Measurements from ENCODE around the gene GDI2.

The GDI2 gene

GRCh38 chr10:5775685-5776084 is 37.5 kb downstream of the GDI2 start:
- H3K9me3 ChIP-seq (ENCODE audit: control insufficient read depth, low read length): no peaks in the 10 kb centered on the region
- H3K4me3 ChIP-seq (ENCODE audit: low read length): no peak overlapping the region
- H3K27me3 ChIP-seq (ENCODE audit: control insufficient read depth, insufficient read depth, low read length): no peaks in the 10 kb centered on the region
- H3K36me3 ChIP-seq (ENCODE audit: control insufficient read depth, insufficient read depth, low read length): no peaks in the 10 kb centered on the region
- H3K4me1 ChIP-seq (ENCODE audit: control insufficient read depth, insufficient read depth, low read length): peaks cover 9% of the 10 kb centered on the region
- no peak overlapping the region for H3K9ac ChIP-seq (ENCODE audit: low read length)

DNA sequence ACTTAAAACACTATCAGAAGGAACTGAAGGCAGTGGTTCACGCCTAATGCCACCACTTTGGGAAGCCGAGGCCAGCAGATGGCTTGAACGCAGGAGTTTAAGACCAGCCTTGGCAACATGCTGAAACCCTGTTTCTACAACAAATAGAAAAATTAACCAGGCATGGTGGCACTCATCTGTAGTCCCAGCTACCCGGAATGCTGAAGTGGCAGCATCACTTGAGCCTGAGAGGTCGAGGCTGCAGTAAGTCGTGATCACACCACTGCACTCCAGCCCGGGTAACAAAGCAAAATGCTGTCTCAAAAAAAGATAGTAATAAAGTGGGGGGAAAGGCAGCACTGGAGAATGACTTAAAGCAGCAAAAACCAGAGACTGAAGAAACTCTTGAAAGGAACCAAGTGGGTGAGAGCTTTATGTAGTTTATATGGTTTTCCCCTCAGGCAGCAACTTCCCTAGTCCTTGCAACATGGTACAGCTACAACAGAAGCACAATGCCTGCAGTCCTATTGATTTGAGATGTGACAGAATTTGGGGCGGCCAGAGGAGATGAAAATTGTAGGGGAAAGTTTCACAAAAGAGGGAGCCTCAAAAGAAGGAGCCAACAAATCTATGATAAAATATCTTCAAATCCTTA is 38.1 kb downstream of the GDI2 start:
- no peaks in the 10 kb centered on the region for H3K9me3 ChIP-seq (ENCODE audit: control insufficient read depth, low read length)
- H3K36me3 ChIP-seq (ENCODE audit: control insufficient read depth, insufficient read depth, low read length): no peaks in the 10 kb centered on the region
- H3K4me3 ChIP-seq (ENCODE audit: low read length): no peak overlapping the region
- H3K9ac ChIP-seq (ENCODE audit: low read length): no peak overlapping the region
- peaks cover 9% of the 10 kb centered on the region for H3K4me1 ChIP-seq (ENCODE audit: control insufficient read depth, insufficient read depth, low read length)
- no peaks in the 10 kb centered on the region for H3K27me3 ChIP-seq (ENCODE audit: control insufficient read depth, insufficient read depth, low read length)

DNA sequence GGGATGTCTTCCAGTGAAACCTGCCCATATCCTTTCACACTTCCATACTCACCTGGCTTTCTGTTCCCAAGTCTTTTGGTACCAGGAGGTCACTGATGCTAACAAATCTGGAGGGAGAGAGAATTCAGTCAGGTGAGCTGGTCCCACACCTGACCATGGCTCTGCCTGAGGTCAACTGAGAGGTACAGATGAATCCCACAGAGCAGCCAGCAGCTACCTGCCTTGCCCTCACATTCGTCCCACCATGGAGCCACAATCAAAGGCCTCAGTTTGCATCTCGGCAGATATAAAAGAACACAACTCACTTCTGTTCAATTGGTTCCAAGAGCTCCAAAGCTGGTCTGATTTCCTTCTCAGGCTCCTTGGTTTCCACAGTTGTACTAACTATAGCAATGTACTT is 47.0 kb downstream of the GDI2 start:
- Histone ChIP-seq H3K9ac (ENCODE audit: low read length) (no peak overlapping the region), H3K4me1 (ENCODE audit: control insufficient read depth, insufficient read depth, low read length) (no peaks in the 10 kb centered on the region), H3K4me3 (ENCODE audit: low read length) (no peak overlapping the region), H3K36me3 (ENCODE audit: control insufficient read depth, insufficient read depth, low read length) (no peaks in the 10 kb centered on the region), H3K27me3 (ENCODE audit: control insufficient read depth, insufficient read depth, low read length) (no peaks in the 10 kb centered on the region), H3K9me3 (ENCODE audit: control insufficient read depth, low read length) (no peaks in the 10 kb centered on the region)

GRCh38 chr10:5765617-5766016 is 47.6 kb downstream of the GDI2 start:
- Histone ChIP-seq H3K27me3 (ENCODE audit: control insufficient read depth, insufficient read depth, low read length) (no peaks in the 10 kb centered on the region), H3K36me3 (ENCODE audit: control insufficient read depth, insufficient read depth, low read length) (no peaks in the 10 kb centered on the region), H3K9ac (ENCODE audit: low read length) (no peak overlapping the region), H3K4me1 (ENCODE audit: control insufficient read depth, insufficient read depth, low read length) (no peaks in the 10 kb centered on the region), H3K4me3 (ENCODE audit: low read length) (no peak overlapping the region), H3K9me3 (ENCODE audit: control insufficient read depth, low read length) (no peaks in the 10 kb centered on the region)

DNA sequence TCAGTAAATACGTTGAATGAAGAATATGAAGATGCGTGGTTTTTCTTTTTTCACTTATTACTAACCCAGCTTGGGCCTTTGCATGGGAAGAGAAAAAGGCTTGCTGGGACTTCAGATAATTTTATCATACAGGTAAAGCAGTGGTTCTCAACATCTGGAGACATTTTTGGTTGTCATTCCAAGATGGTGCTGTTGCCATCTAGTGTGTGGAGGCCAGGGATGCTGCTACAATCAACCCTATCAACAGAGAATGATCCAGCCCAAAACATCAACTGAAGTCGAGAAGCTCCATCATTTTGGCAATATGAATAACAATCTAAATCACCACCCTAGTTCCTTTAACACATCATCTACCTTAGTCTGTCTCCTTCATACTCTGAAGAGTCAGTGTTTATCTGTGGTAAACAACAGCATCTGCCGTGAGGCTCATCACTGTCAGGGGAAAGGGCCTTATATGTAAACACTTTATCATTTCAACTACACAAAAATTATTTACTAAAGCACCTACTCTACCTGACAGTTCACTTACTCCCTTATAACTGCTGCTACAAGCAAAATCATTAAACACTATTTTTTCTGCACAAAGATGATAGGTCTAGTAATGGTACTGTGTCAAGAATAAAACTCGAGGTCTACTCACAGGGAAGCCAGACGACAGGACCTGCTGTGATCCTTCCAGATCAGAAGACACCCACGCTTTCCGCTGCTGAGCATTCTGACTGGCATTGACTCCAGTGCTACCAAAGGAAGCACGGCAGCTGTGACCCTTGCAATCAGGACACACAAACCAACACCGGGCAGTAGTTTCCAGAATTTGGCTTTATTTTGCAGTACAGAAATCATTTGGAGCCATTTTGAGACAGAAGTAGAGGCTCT is 48.6 kb downstream of the GDI2 start:
- H3K4me1 ChIP-seq (ENCODE audit: control insufficient read depth, insufficient read depth, low read length): no peaks in the 10 kb centered on the region
- no peak overlapping the region for H3K4me3 ChIP-seq (ENCODE audit: low read length)
- peaks cover 5% of the 10 kb centered on the region for H3K36me3 ChIP-seq (ENCODE audit: control insufficient read depth, insufficient read depth, low read length)
- no peaks in the 10 kb centered on the region for H3K27me3 ChIP-seq (ENCODE audit: control insufficient read depth, insufficient read depth, low read length)
- no peak overlapping the region for H3K9ac ChIP-seq (ENCODE audit: low read length)
- H3K9me3 ChIP-seq (ENCODE audit: control insufficient read depth, low read length): no peaks in the 10 kb centered on the region

DNA sequence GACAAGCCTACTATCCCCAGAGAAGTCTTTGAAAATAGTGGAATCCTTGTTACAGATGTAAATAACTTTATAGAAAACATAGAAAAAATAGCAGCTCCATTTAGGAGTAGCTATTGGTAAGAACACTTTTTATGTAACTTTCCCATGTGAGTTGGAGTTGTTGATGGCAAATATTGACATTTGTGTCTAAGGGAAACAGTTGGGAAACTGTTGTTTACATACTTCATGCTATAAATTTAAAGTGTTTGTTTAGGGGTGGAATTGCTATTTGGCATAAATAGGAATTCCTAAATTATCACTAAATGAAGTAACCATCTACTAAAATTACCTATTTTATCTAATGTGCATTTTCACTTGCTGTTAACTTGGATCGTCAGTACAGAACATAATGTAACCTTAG is 50.7 kb downstream of the GDI2 start:
- H3K9me3 ChIP-seq (ENCODE audit: control insufficient read depth, low read length): no peaks in the 10 kb centered on the region
- H3K9ac ChIP-seq (ENCODE audit: low read length): no peak overlapping the region
- H3K27me3 ChIP-seq (ENCODE audit: control insufficient read depth, insufficient read depth, low read length): no peaks in the 10 kb centered on the region
- peaks cover 6% of the 10 kb centered on the region for H3K36me3 ChIP-seq (ENCODE audit: control insufficient read depth, insufficient read depth, low read length)
- H3K4me1 ChIP-seq (ENCODE audit: control insufficient read depth, insufficient read depth, low read length): no peaks in the 10 kb centered on the region
- H3K4me3 ChIP-seq (ENCODE audit: low read length): no peak overlapping the region

- Histone ChIP-seq H3K4me3 (ENCODE audit: low read length) (no peak overlapping the region), H3K27me3 (ENCODE audit: control insufficient read depth, insufficient read depth, low read length) (no peaks in the 10 kb centered on the region), H3K9me3 (ENCODE audit: control insufficient read depth, low read length) (no peaks in the 10 kb centered on the region), H3K36me3 (ENCODE audit: control insufficient read depth, insufficient read depth, low read length) (peaks cover 6% of the 10 kb centered on the region), H3K9ac (ENCODE audit: low read length) (no peak overlapping the region), H3K4me1 (ENCODE audit: control insufficient read depth, insufficient read depth, low read length) (no peaks in the 10 kb centered on the region)
These were observed 52.0 kb downstream of the GDI2 start for GRCh38 chr10:5761220-5761619.

DNA sequence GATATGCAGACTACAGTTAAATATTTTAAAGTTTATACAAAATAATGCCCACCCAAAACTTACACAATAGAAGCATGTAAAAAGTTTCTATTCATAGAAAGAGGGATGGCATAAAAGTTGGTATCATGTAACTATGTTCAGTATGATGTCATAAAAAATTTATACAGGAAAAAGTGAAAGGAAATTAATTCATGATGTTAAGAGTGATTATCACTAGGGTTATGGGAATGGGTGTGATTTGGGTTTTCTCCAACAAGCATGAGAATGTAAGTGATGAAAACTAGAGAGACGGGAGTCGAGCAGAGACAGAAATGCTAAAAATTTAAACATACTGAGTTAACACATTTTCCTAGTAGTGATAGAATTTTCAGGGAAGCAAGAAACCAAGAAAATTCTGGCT is 52.7 kb downstream of the GDI2 start:
- H3K9me3 ChIP-seq (ENCODE audit: control insufficient read depth, low read length): no peaks in the 10 kb centered on the region
- H3K27me3 ChIP-seq (ENCODE audit: control insufficient read depth, insufficient read depth, low read length): no peaks in the 10 kb centered on the region
- H3K4me3 ChIP-seq (ENCODE audit: low read length): no peak overlapping the region
- peaks cover 6% of the 10 kb centered on the region for H3K36me3 ChIP-seq (ENCODE audit: control insufficient read depth, insufficient read depth, low read length)
- no peaks in the 10 kb centered on the region for H3K4me1 ChIP-seq (ENCODE audit: control insufficient read depth, insufficient read depth, low read length)
- H3K9ac ChIP-seq (ENCODE audit: low read length): no peak overlapping the region

DNA sequence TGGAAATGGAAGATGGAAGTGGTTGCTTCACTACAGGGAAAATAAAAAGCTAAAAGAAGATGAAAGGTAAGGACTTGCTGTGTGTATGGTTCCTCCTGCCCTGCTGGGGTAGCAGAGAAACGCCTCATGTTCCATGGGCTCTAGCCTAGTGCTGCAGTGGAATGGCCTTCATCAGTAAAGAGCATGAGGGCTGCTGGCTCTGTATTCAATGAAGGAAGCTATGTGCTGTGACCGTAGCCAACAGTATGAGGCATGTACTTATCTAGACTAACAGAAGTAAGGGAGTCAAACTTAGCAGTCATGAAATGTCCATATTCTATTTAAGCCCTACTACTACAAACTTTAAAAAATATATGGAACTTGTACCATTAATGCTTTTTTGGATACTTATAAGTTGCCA is 54.3 kb downstream of the GDI2 start:
- Histone ChIP-seq H3K4me3 (ENCODE audit: low read length) (no peak overlapping the region), H3K27me3 (ENCODE audit: control insufficient read depth, insufficient read depth, low read length) (no peaks in the 10 kb centered on the region), H3K9me3 (ENCODE audit: control insufficient read depth, low read length) (no peaks in the 10 kb centered on the region), H3K36me3 (ENCODE audit: control insufficient read depth, insufficient read depth, low read length) (peaks cover 6% of the 10 kb centered on the region), H3K9ac (ENCODE audit: low read length) (no peak overlapping the region), H3K4me1 (ENCODE audit: control insufficient read depth, insufficient read depth, low read length) (no peaks in the 10 kb centered on the region)

DNA sequence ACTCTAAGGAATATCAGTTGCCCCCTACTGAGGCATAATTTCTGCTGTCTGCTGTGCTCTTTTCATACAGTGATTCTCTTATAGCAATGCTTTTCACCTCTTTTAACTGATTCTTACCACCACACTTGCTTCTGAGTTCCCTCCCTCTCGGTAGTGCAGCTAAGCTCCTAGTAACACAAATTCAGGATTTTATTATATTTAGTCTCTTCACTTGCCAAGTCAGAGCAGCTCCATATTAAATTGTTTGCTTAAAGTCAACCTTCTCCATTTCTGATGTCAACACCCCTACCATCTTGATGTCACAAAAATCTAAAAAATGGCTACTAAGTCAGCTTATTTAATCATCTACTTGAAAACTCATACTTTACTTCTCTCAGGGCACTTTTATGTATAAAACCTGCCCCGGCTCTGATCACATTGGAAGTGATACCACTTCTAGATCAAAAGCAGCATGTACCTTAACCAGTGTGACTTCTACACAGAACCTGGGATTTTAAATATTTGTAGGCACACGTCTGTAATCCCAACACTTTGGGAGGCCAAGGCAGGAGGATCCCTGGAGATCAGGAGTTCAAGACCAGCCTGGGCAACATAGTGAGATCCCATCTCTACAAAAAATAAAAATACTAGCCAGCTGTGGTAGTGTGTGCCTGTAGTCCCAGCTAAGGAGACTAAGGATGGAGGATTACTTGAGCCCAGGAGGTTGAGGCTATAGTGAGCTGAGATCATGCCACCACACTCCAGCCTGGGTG is 55.3 kb downstream of the GDI2 start:
- peaks cover 6% of the 10 kb centered on the region for H3K36me3 ChIP-seq (ENCODE audit: control insufficient read depth, insufficient read depth, low read length)
- no peaks in the 10 kb centered on the region for H3K4me1 ChIP-seq (ENCODE audit: control insufficient read depth, insufficient read depth, low read length)
- no peaks in the 10 kb centered on the region for H3K9me3 ChIP-seq (ENCODE audit: control insufficient read depth, low read length)
- H3K4me3 ChIP-seq (ENCODE audit: low read length): no peak overlapping the region
- no peak overlapping the region for H3K9ac ChIP-seq (ENCODE audit: low read length)
- H3K27me3 ChIP-seq (ENCODE audit: control insufficient read depth, insufficient read depth, low read length): no peaks in the 10 kb centered on the region

- Histone ChIP-seq H3K4me3 (ENCODE audit: low read length) (no peak overlapping the region), H3K9me3 (ENCODE audit: control insufficient read depth, low read length) (no peaks in the 10 kb centered on the region), H3K9ac (ENCODE audit: low read length) (no peak overlapping the region), H3K36me3 (ENCODE audit: control insufficient read depth, insufficient read depth, low read length) (peaks cover 10% of the 10 kb centered on the region), H3K4me1 (ENCODE audit: control insufficient read depth, insufficient read depth, low read length) (no peaks in the 10 kb centered on the region), H3K27me3 (ENCODE audit: control insufficient read depth, insufficient read depth, low read length) (no peaks in the 10 kb centered on the region)
These were observed 60.8 kb downstream of the GDI2 start for GRCh38 chr10:5752301-5752871.
